ENCODE measurements around the gene DENND2D. TPM values are rescaled to one million over a fixed set of nuclear protein-coding genes. Genes with fewer than 3 reads are reported as not detected.

Gene DENND2D
- total RNA-seq, 1 experiment from 2014 or later: 0.11 TPM

- Histone ChIP-seq H2BK15ac (ENCODE audit: low read depth, low read length) (no peak overlapping the region), H2BK12ac (ENCODE audit: insufficient read length, low read depth, low read length) (no peak overlapping the region), H3K4me2 (ENCODE audit: insufficient read depth, insufficient read length, low read length) (no peak overlapping the region), H3K14ac (ENCODE audit: insufficient read depth, low read length) (no peak overlapping the region), H4K5ac (ENCODE audit: insufficient read length, low read depth, low read length) (no peak overlapping the region), H2AK5ac (ENCODE audit: insufficient read length, low read length) (no peak overlapping the region), H4K20me1 (ENCODE audit: control insufficient read depth, insufficient read depth, insufficient read length) (no peaks in the 10 kb centered on the region), H3K27ac (ENCODE audit: insufficient read length, low read depth, low read length) (no peak overlapping the region), H3K18ac (ENCODE audit: insufficient read length, low read depth, low read length) (no peak overlapping the region), H3T11ph (ENCODE audit: low read length) (no peak overlapping the region), H3K56ac (ENCODE audit: insufficient read length, low read depth, low read length) (no peak overlapping the region), H3K23me2 (ENCODE audit: insufficient read length, low read depth, low read length, poor library complexity, severe bottlenecking) (no peaks in the 10 kb centered on the region), H3K23ac (ENCODE audit: insufficient read length, low read depth, low read length) (no peak overlapping the region), H4K91ac (ENCODE audit: insufficient read length, low read depth, low read length) (no peak overlapping the region), H3K4me1 (ENCODE audit: insufficient read depth, low read length) (no peaks in the 10 kb centered on the region), H2AFZ (ENCODE audit: low read length) (no peak overlapping the region), H3K9me3 (ENCODE audit: control insufficient read depth, low read depth, low read length) (no peaks in the 10 kb centered on the region), H3K79me1 (ENCODE audit: insufficient read depth, low read depth, low read length, poor library complexity, severe bottlenecking) (no peaks in the 10 kb centered on the region), H2BK5ac (ENCODE audit: insufficient read length, low read length) (no peak overlapping the region), H3K27me3 (ENCODE audit: insufficient read depth, low read length) (no peaks in the 10 kb centered on the region), H2BK120ac (ENCODE audit: low read depth, low read length, poor library complexity, severe bottlenecking) (no peak overlapping the region), H4K8ac (replicated peaks; ENCODE audit: insufficient read length, low read depth, low read length) (no peak overlapping the region), H3K4ac (ENCODE audit: low read depth, low read length) (no peak overlapping the region), H3K9ac (ENCODE audit: extremely low read depth, insufficient read length, low read length) (no peak overlapping the region), H3K79me2 (ENCODE audit: insufficient read depth, low read length) (no peaks in the 10 kb centered on the region), H2BK20ac (ENCODE audit: low read depth, low read length, poor library complexity, severe bottlenecking) (no peak overlapping the region)
- Mint-ChIP-seq H3K9me3 (no peaks in the 10 kb centered on the region; a peak in 1 of 5 replicates), H3K27me3 (ENCODE audit: low read depth) (peaks cover 6% of the 10 kb centered on the region), H3K27ac (no peak overlapping the region), H3K4me3 (no peak overlapping the region), H3K4me1 (peaks cover 3 to 5% of the 10 kb centered on the region in 2 experiments), H3K36me3 (ENCODE audit: insufficient read depth in 1 of 3, low read depth in 3 of 3) (no peaks in the 10 kb centered on the region)
- no peak for TF ChIP-seq CTCF (conservative IDR thresholded peaks at IDR 0.05)
- DNase-seq: no peak
- no CpG with 5 or more reads among the region's 4 CpGs for WGBS (ENCODE audit: extremely low coverage, insufficient read length, low lambda C conversion rate)
These were observed 49.5 kb upstream of the DENND2D start for GRCh38 chr1:111249960-111250359.

Data from H9 (cell line).